HCT116 (cell line): Measurements from ENCODE around the gene CAMK2G.

Experiments
- POLR2A ChIP-seq: IDR thresholded peaks from 2 replicates; pipeline ENCODE4 v1.7.0; 2011; ENCODE audit warnings: borderline replicate concordance; ENCODE audit not compliant: insufficient read depth, insufficient read length; ENCODE audit errors: extremely low read depth
- TF ChIP-seq, protein P1 (sequence below), 3 experiments: fragments of 200-600 bp in 1 of 3; sonication (generic) in 1 of 3; IDR thresholded peaks in 2 of 3; conservative IDR thresholded peaks in 1 of 3; 2 replicates each; pipeline ENCODE4 v1.5.1; 2012 to 2017; ENCODE audit warnings: low read depth in 2 of 3, low read length in 2 of 3, antibody characterized with exemption in 1 of 3, borderline replicate concordance in 1 of 3, control low read depth in 1 of 3, mild to moderate bottlenecking in 1 of 3, mixed read lengths in 1 of 3, mixed run types in 1 of 3, moderate library complexity in 1 of 3; ENCODE audit not compliant: insufficient read depth in 1 of 3

DNA sequence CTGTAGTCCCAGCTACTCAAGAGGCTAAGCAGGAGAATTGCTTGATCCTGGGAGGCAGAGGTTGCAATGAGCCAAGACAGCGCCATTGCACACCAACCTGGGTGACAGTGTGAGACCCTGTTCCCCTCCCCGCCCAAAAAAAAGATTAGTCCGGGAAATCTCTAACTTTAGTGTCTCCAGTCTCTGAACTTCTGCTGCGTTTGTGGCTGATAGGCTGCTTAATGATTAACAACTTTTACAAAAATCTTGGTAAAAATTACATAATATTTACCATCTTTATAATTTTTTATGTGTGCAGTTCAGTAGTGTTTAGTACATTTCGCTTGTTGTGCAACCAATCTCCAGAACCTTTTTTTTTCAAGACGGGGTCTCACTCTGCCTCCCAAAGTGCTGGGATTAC lies 26.9 kb upstream of the CAMK2G start:
- TF ChIP-seq, protein P1, sequence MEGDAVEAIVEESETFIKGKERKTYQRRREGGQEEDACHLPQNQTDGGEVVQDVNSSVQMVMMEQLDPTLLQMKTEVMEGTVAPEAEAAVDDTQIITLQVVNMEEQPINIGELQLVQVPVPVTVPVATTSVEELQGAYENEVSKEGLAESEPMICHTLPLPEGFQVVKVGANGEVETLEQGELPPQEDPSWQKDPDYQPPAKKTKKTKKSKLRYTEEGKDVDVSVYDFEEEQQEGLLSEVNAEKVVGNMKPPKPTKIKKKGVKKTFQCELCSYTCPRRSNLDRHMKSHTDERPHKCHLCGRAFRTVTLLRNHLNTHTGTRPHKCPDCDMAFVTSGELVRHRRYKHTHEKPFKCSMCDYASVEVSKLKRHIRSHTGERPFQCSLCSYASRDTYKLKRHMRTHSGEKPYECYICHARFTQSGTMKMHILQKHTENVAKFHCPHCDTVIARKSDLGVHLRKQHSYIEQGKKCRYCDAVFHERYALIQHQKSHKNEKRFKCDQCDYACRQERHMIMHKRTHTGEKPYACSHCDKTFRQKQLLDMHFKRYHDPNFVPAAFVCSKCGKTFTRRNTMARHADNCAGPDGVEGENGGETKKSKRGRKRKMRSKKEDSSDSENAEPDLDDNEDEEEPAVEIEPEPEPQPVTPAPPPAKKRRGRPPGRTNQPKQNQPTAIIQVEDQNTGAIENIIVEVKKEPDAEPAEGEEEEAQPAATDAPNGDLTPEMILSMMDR (IDR thresholded peaks at IDR 0.05 in 2 of 3, conservative IDR thresholded peaks at IDR 0.05 in 1 of 3; ENCODE audit: borderline replicate concordance in 1 of 3, insufficient read depth in 1 of 3, low read depth in 2 of 3, low read length in 2 of 3): no peak
- TF ChIP-seq POLR2A: no peak
